Right cardiac atrium (tissue), 5 donors: ENCODE results near the gene ADAMTS2. TPM values are rescaled to one million over a fixed set of nuclear protein-coding genes. Genes with fewer than 3 reads are reported as not detected.
A peak's percentile ranks its signal among the peaks of the same experiment; 100 is the strongest.

Source experiments
- ATAC-seq, 2 donors: fragments of 200-7000 bp; cut with Tn5 transposase; one replicate each; pipeline versions ENCODE4 v1.8.0 to v1.9.1; 2020; ENCODE audit warnings: moderate library complexity in 2 of 2, mild to moderate bottlenecking in 1 of 2
- DNase-seq, 3 donors: peaks; one replicate each; pipeline ENCODE4 v3.0.0-alpha.2; 2020
- H3K27ac ChIP-seq: one replicate; pipeline ENCODE4 v1.5.1; 2013; ENCODE audit warnings: mild to moderate bottlenecking, low read length, control low read depth, moderate library complexity
- H3K27me3 ChIP-seq: one replicate; pipeline ENCODE4 v1.6.1; 2013; ENCODE audit not compliant: control insufficient read depth, insufficient read depth
- H3K4me1 ChIP-seq: one replicate; pipeline ENCODE4 v1.6.1; 2013; ENCODE audit warnings: low read length; ENCODE audit not compliant: control insufficient read depth, insufficient read depth
- H3K4me3 ChIP-seq: one replicate; pipeline ENCODE4 v1.5.1; 2013; ENCODE audit warnings: low read length, control low read depth
- H3K9me3 ChIP-seq: one replicate; pipeline ENCODE4 v1.6.1; 2013; ENCODE audit warnings: low read length; ENCODE audit not compliant: control insufficient read depth
- WGBS: extraction: QIAGEN DNeasy Blood & Tissue Kit; methylation state at CpG from one replicate; pipeline ENCODE4 v1.1.7; 2013; 5-methylcytosine and 5-hydroxymethylcytosine counted together
- intact Hi-C, 4 donors: fragments of 100-400 bp; cut with DNase I; formaldehyde crosslinking; loops; one replicate each; pipeline versions ENCODE4 v1.11.0 to v1.14.0; 2022 to 2023
- polyA plus RNA-seq: library from polyadenylated mRNA; stranded (reverse); fragments of 200-250 nt; gene quantifications from one replicate; pipeline ENCODE4 v1.2.3, GENCODE V29; 2013
- total RNA-seq, 4 donors: library from RNA; stranded (reverse); fragmentation: NEBNext Ultra II Directional; extraction: Animal tissue kit (Norgen Biotek cat#: 25700); gene quantifications; one replicate each; pipeline ENCODE4 v1.2.1, GENCODE V29; 2021
- donor health status: healthy with polysubstance abuse.
- donor health status: DM: no; HTN: yes; CAD: no.
- donor health status: DM: no; HTN: no; CAD: no.
- donor health status: DM: no; HTN: yes; CAD: no; lungs with severe emphysema.
- donor health status: DM: yes; HTN: yes; CAD: no.

Gene ADAMTS2
- total and polyA plus RNA-seq, 5 donors, result 7.0 to 23.2 (median 14.7) TPM

DNA sequence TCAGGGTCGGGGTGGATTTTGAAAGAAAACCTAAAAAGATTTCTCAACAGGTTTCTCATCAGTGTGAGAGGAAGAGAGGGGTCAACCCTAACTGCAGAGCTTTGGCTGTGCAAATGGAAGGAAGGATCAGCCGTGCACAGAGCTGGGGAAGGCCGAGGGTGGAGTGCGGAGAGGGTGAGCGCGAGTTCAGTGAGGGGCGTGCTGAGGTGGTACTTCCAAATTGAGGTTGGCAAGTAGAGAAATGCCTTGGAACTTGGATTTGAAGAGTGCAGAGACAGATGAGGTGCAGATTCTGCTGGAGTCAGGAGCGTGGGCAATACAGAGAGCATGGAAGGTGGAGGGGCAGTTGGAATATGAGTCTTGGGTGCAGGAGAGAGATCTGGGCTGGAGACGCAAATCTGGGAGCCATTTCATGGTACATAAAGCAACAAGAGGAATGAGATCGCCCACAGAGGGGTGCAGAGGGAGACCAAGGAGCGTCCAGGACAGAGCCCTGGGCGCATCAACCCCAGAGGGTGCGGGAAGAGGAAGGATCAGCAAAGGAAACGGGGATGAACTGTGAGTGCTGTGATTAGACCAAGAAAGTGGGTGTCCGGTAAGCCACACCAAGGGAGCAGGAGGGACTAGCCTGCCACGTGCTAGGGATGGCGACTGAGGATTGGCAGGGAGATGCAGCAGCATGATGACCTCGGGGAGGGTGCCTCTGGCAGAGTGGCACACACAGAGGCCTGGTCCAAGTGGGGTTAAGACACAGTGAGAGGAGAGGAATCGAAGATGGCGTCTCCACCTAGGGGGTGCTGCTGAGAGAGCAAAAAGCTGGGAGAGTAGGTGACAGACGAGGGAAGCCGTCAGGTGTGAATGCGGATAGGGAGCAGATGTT, 105.8 kb downstream of the ADAMTS2 start:
- Histone ChIP-seq H3K4me1 (peaks cover 2% of the 10 kb centered on the region), H3K27me3 (no peaks in the 10 kb centered on the region), H3K9me3 (no peaks in the 10 kb centered on the region), H3K4me3 (no peak overlapping the region), H3K27ac (no peak overlapping the region)
- WGBS, result 90% methylated on average over 23 of the region's 23 CpGs
- ATAC-seq (no peak), DNase-seq (peak in 2 of 3 donors; percentile 19 to 41)
- intact Hi-C loops, result no loop called here

DNA sequence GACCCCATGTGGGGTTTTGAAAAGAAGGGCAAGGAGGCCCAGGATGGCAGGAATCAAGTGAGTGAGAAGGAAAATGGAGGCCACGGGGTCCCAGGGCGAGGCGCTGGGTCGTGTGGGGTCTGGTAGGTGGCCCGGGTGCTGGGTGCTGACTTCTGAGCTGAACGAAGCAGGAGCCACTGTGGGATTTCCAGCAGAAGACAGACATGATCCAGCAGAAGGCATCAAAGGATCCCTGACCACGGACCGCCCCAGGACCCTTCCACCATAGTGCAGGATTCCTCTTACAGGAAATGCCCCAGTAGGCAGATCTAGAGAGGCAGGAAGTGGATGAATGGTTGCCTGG, 106.7 kb downstream of the ADAMTS2 start:
- no peak for ATAC-seq

DNA sequence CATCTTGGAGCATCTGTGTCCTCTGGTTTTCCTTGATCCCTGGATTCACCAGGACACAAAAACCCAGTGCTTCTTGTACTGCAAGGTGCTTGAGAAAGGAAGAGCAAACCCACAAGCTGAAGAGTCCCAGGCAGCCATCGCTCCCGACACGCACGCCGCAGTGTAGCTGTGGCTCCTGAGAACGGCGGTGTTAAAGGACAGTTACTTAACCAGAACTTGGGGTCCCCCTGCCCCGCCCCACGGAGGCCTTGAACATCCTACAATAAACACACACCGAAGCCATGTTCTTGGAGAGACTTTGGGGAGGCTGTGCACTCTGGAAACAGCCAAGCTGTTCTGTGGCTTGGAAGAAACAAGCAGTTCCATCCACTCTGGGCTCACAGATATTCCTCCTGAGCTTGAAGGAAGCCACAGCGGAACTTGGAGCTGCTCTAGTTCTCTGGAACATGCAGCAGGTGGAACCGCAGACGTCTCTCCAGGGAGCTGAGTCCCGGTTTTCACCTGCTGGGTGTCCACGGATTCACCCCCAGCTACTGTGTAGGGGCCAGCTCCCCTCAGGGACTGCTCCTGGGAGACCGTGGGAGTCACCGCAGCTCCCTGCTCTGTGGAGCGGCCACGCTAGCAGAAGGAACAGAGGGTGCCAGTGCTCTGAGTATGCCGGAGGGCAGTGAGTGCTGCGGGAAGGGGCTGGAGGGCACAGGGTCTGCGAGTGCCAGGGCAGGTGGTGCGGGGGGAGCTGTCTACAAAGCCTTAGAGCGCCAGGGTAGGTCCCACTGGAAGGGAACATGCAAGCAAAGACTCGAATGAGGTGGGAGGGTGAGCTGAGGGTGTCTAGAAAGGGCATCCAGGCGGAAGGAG, 107.3 kb downstream of the ADAMTS2 start:
- Histone ChIP-seq H3K4me1 (peaks cover 2% of the 10 kb centered on the region), H3K9me3 (no peaks in the 10 kb centered on the region), H3K4me3 (no peak overlapping the region), H3K27me3 (no peaks in the 10 kb centered on the region), H3K27ac (no peak overlapping the region)
- ATAC-seq, result no peak
- 94% methylated on average over 26 of the region's 26 CpGs for WGBS
- intact Hi-C loops, result no loop called here
- peak in 2 of 3 donors; percentile 4 to 36 for DNase-seq

More for the DNA sequence above, 106.7 kb downstream of the ADAMTS2 start:
- WGBS, result 92% methylated on average over 8 of the region's 8 CpGs
- H3K4me3 ChIP-seq, result no peak overlapping the region
- DNase-seq, result peak in 1 of 3 donors; percentile 11
- intact Hi-C loops, result no loop called here
- H3K27ac ChIP-seq, result no peak overlapping the region
- H3K27me3 ChIP-seq, result no peaks in the 10 kb centered on the region
- peaks cover 2% of the 10 kb centered on the region for H3K4me1 ChIP-seq
- H3K9me3 ChIP-seq, result no peaks in the 10 kb centered on the region

DNA sequence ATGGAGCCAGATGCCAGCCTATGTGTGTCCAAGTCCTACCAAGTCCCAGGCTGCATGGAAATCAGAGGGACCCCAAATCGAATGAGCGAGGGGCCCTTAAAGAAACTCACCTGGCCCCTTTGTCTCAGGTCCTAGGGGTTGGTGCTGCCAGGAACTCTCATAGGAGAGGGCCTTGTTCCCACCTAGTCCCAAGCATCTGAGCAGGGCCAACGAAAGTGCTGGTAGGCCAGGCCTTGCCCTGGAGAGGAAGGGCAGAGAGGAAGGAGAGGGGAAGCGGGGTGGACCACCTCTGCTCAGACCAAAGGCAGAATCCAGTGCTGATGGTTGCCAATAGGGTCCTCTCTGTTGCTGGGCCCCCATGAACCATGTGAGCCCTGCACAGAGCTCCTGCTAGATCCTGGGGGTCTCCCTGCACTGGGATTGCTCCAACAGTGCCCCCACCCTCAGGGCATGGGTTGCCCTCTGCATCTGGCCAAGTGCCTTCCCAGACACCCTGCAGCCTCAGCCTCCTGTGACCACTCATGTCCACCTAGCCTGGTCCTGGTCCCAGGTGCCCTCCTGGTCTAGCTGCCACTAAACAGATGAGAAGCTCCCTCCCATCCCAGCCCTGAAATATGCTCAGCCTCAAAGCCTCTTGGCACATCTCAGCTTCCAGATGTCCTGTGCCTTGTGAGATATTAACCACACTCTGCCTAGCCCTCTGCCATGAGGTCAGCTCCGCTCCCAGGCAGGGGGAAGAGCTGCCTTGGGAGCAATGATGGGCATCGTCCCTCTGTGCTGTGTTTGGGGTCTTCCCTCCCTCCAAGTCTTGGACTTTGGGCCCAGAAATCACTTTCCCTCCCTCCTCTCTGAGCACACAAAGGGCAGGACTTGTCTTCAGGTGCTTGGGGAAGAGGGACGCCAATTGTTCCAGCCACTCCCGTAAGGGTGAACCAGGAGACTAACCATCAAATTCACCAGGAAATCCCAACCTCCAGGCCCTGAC, 109.6 kb downstream of the ADAMTS2 start:
- no peaks in the 10 kb centered on the region for H3K4me1 ChIP-seq
- WGBS, result 90% methylated on average over 8 of the region's 8 CpGs
- intact Hi-C loops, result no loop called here
- DNase-seq, result peak in 1 of 3 donors; percentile 34
- H3K27ac ChIP-seq, result no peak overlapping the region
- no peak for ATAC-seq
- no peaks in the 10 kb centered on the region for H3K9me3 ChIP-seq
- H3K4me3 ChIP-seq, result no peak overlapping the region
- no peaks in the 10 kb centered on the region for H3K27me3 ChIP-seq

DNA sequence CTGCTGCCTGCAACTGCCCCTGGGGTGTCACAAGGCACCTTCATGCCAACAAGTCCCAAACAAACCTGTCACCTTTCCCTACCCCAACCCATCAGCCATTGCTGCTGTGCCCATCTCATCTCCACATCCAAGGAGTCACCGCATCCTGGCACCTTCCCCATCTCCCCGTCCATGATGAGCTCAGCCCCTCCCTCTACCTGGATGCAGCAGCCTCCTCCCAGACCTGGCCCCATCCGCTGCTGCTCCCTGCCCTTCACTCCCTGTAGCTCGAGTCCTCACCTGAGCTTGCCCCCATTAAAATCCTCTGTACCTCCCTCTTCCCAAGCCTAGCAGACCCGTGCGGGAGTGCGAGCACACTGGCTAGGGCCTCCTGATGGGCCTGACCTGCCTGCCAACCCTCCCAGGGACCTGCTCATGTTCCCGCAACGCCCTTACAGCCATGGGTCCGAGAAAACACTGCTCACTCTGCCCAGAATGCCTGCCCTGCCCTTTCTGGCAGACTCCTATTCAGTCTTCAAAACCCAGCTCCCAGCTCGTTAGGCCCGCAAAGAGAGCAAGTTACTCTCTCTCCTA, 110.6 kb downstream of the ADAMTS2 start:
- Histone ChIP-seq H3K4me1 (no peaks in the 10 kb centered on the region), H3K27ac (no peak overlapping the region), H3K27me3 (no peaks in the 10 kb centered on the region), H3K9me3 (no peaks in the 10 kb centered on the region), H3K4me3 (no peak overlapping the region)
- 90% methylated on average over 12 of the region's 12 CpGs for WGBS
- no peak for ATAC-seq
- peak in 1 of 3 donors; percentile 18 for DNase-seq
- intact Hi-C loops, result no loop called here

DNA sequence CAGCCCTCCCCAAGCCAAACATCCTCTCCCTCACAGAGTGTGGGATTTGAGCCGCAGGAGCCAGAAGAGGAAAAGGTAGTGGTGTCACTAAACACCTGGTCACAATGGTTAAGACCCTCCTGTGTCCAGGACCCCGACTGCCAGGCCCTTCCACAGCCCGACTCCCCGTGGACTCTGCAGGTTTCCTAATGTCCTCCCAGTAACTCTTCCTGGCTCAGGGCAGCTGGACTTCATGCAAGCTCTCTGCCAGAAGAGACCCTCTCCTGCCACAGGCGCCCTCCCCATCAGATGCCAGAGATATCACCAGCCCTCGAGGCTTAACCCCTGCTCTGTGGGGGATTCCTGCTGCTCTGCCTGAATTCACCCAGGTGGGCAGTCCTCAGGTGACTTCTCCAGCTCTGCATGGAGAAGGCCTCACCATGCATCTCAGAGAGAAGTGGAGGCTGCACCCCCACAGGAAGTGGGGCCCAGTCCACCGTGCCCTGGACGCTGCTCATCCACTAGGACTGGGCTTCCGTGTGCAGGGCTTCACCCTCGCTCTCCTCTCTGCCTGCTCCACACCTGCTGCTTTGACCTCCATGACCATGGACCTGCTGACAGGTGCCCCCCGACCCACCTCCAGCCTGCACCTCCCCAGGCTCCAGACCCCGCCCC, 111.2 kb downstream of the ADAMTS2 start:
- intact Hi-C loops, result no loop called here
- Histone ChIP-seq H3K27ac (no peak overlapping the region), H3K27me3 (no peaks in the 10 kb centered on the region), H3K4me3 (no peak overlapping the region), H3K9me3 (no peaks in the 10 kb centered on the region), H3K4me1 (no peaks in the 10 kb centered on the region)
- ATAC-seq (no peak), DNase-seq (peak in 2 of 3 donors; percentile 8 to 42)
- WGBS, result 69% methylated on average over 12 of the region's 12 CpGs

DNA sequence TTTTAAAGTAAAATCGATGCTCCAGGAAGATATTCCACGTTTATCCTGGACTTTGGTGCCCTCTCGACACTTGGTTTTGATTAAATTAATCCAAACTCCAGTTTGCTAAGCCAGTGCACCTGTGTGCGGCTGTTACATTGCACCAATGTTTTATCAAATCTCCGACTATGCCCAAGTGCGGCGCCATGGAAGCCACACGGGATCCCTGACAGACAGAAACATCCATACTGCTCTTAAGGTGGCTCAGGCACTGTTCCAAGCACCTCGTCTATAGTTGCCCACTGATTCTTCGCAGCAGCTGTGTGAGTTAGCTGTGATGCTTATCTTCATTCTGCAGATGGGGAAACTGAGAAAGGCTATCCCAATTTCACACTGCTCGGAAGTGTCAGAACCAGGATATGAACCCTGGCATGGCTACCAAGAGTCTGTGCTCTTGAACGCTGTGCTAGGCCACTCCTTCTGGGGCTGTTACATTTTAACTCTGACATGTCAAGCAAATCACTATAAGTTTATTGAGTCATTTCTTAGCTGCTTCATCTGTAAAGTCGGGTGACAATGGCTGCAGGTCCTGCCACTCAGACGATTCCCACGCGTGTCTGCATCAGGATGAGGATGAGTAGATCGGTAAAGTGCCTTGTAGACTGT, 113.0 kb downstream of the ADAMTS2 start:
- no peaks in the 10 kb centered on the region for H3K27me3 ChIP-seq
- H3K27ac ChIP-seq, result no peak overlapping the region
- no peak overlapping the region for H3K4me3 ChIP-seq
- DNase-seq (peak in 1 of 3 donors; percentile 1), ATAC-seq (no peak)
- no peaks in the 10 kb centered on the region for H3K4me1 ChIP-seq
- intact Hi-C loops, result no loop called here
- 80% methylated on average over 17 of the region's 17 CpGs for WGBS
- no peaks in the 10 kb centered on the region for H3K9me3 ChIP-seq

DNA sequence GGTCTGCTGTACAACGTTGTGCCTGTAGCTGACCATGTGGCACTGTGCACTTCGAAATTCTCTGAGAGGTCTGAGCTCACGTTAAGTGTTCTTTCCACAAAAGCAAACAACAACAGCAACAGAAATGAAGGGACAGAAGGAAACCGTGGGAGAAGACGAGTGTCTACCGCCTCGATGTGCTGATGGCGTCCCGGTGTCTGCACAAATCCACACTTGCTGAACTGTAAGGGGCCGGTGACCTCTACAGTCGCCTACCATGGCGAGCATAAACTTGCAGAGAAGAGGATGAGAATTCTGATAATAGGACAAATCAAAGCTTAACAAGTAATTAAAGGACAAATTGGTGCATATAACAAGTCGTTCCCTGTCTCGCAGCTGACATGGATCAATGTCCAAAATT, 114.0 kb downstream of the ADAMTS2 start:
- no peak overlapping the region for H3K4me3 ChIP-seq
- intact Hi-C loops, result no loop called here
- DNase-seq (no peak), ATAC-seq (no peak)
- H3K27me3 ChIP-seq, result no peaks in the 10 kb centered on the region
- no peak overlapping the region for H3K27ac ChIP-seq
- H3K9me3 ChIP-seq, result no peaks in the 10 kb centered on the region
- no peaks in the 10 kb centered on the region for H3K4me1 ChIP-seq
- 81% methylated on average over 14 of the region's 14 CpGs for WGBS

DNA sequence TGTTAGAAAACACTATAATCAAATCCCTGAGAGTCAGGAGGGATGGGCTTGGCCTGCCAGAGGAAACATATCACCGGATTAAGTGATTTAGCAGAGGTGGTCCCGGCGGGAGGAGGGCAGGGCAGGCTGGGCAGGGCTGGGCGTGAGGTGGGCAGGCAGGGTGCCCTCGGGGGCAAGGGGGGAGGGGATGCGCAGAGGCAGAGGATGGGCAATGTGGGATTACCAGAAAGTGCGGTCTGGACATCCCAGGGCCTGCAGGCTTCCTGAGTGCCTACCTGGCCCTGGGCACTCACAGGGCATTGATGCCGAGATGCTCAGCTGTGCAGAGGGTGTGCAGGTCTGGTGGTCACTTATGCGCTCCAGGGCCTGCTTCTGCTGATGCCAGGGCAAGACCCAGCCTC, 115.2 kb downstream of the ADAMTS2 start:
- H3K4me3 ChIP-seq, result no peak overlapping the region
- intact Hi-C loops, result no loop called here
- no peaks in the 10 kb centered on the region for H3K9me3 ChIP-seq
- ATAC-seq (no peak), DNase-seq (peak in 1 of 3 donors; percentile 28)
- no peaks in the 10 kb centered on the region for H3K27me3 ChIP-seq
- 76% methylated on average over 9 of the region's 9 CpGs for WGBS
- no peaks in the 10 kb centered on the region for H3K4me1 ChIP-seq
- H3K27ac ChIP-seq, result no peak overlapping the region
